Measurements from ENCODE around the gene DDX28.
"Not testable (repeated sequence)": the region's sequence is repeated elsewhere in the genome, so short reads cannot be mapped to it uniquely, and the experiment has no call there.

The DDX28 gene

GRCh38 chr16:67993207-67994039 is 29.6 kb downstream of the DDX28 start:
- no peak for DNase-seq

GRCh38 chr16:67992661-67993206 is 30.3 kb downstream of the DDX28 start:
- no peak for DNase-seq

- no peak for DNase-seq
Observed at GRCh38 chr16:67990018-67990386, 33.0 kb downstream of the DDX28 start.

- no peak for DNase-seq
Observed at GRCh38 chr16:67989322-67990017, 33.6 kb downstream of the DDX28 start.

- no peak for DNase-seq
Observed at GRCh38 chr16:67988675-67989074, 34.4 kb downstream of the DDX28 start.

- DNase-seq, result no peak
Observed at GRCh38 chr16:67987460-67988160, 35.4 kb downstream of the DDX28 start.

GRCh38 chr16:67986949-67987348 is 36.1 kb downstream of the DDX28 start:
- DNase-seq, result no peak

GRCh38 chr16:67982011-67982696 is 40.9 kb downstream of the DDX28 start:
- DNase-seq, result no peak

GRCh38 chr16:67979955-67980678 is 42.9 kb downstream of the DDX28 start, which contains the start of gene DPEP3:
Gene DPEP3 (minus strand): TSS chr16:67980499. CDS start chr16:67980380, 119 bp downstream.
- DNase-seq, result no peak

GRCh38 chr16:67977469-67978227 is 45.4 kb downstream of the DDX28 start:
- no peak for DNase-seq

- no peak for DNase-seq
Observed at GRCh38 chr16:67977005-67977404, 46.0 kb downstream of the DDX28 start.

GRCh38 chr16:67976205-67976604 is 46.8 kb downstream of the DDX28 start:
- no peak for DNase-seq

GRCh38 chr16:67975321-67976105 is 47.5 kb downstream of the DDX28 start:
- no peak for DNase-seq

- not testable (repeated sequence) for DNase-seq
Observed at GRCh38 chr16:67972285-67972684, 50.7 kb downstream of the DDX28 start.

GRCh38 chr16:67971111-67971510 is 51.9 kb downstream of the DDX28 start:
- no peak for DNase-seq
